SK-N-MC (cell line): ENCODE measurements around the gene PSMD5.

Experiments
- EZH2 ChIP-seq: fragments of 200-600 bp; sonication (generic); IDR thresholded peaks from one replicate; pipeline ENCODE4 v1.6.1; 2017; ENCODE audit warnings: antibody characterized with exemption
- POLR2AphosphoS5 ChIP-seq: IDR thresholded peaks from 2 replicates; pipeline ENCODE4 v1.6.1; 2012; ENCODE audit warnings: mild to moderate bottlenecking, low read depth, low read length, borderline replicate concordance

DNA sequence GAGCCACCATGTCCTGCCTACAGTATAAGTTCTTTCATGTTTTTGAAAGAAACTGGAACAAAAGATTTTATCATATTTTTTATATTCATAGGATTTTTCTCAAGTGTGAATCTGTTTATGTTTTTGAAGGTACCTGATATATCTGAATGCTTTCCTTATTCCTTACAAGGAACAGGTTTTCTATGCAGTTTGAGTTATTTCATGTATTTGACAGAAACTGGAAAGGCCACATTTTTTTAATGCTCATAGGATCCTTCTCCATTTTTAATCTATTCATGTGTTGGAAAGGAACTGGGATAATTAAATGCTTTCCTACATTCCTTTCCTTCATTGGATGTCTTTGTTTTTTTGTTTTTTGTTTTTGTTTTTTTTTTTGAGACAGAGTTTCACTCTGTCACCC, 33.8 kb downstream of the PSMD5 start:
- TF ChIP-seq POLR2AphosphoS5, result no peak
- TF ChIP-seq EZH2, result no peak
